RWPE2 (cell line): ENCODE results near the gene PADI1.
A peak's percentile ranks its signal among the peaks of the same experiment; 100 is the strongest.

Experiments
- ATAC-seq: fragments of 200-7000 bp; cut with Tn5 transposase; 3 replicates; pipeline ENCODE4 v1.9.1; 2021; ENCODE audit warnings: low read depth
- DNase-seq: peaks from one replicate; pipeline ENCODE4 v3.0.0-alpha.2; 2020; ENCODE audit warnings: low spot score
- H3K27ac ChIP-seq: fragments of 450-650 bp; 2 replicates; pipeline ENCODE4 v1.5.1; 2017; ENCODE audit warnings: mild to moderate bottlenecking; ENCODE audit not compliant: poor library complexity, severe bottlenecking
- H3K27me3 ChIP-seq: fragments of 250-450 bp; sonication (Bioruptor Pico); 2 replicates; pipeline ENCODE4 v1.5.1; 2021; ENCODE audit warnings: mild to moderate bottlenecking, moderate library complexity; ENCODE audit not compliant: insufficient read depth, poor library complexity, severe bottlenecking
- H3K36me3 ChIP-seq: fragments of 250-450 bp; sonication (Bioruptor Pico); 2 replicates; pipeline ENCODE4 v1.5.1; 2020; ENCODE audit warnings: low read depth, mild to moderate bottlenecking, moderate library complexity
- H3K4me1 ChIP-seq: fragments of 250-450 bp; sonication (Bioruptor Pico); 2 replicates; pipeline ENCODE4 v1.5.1; 2021; ENCODE audit warnings: mild to moderate bottlenecking, moderate library complexity; ENCODE audit not compliant: insufficient read depth, poor library complexity, severe bottlenecking
- H3K4me3 ChIP-seq: fragments of 250-450 bp; sonication (Bioruptor Pico); 2 replicates; pipeline ENCODE4 v1.5.1; 2021; ENCODE audit warnings: mild to moderate bottlenecking, moderate library complexity; ENCODE audit not compliant: severe bottlenecking
- H3K9me3 ChIP-seq: fragments of 250-450 bp; sonication (Bioruptor Pico); 2 replicates; pipeline ENCODE4 v1.5.1; 2021; ENCODE audit warnings: mild to moderate bottlenecking, moderate library complexity; ENCODE audit not compliant: severe bottlenecking
- CTCF ChIP-seq: fragments of 450-650 bp; IDR thresholded peaks from one replicate; pipeline ENCODE4 v1.5.1; 2017; ENCODE audit warnings: mild to moderate bottlenecking, moderate library complexity; ENCODE audit not compliant: poor library complexity, severe bottlenecking

Gene PADI1

GRCh38 chr1:17188889-17189631 is 15.9 kb upstream of the PADI1 start:
- TF ChIP-seq CTCF: no peak
- no peaks in the 10 kb centered on the region for H3K27me3 ChIP-seq

GRCh38 chr1:17189632-17189990 is 15.3 kb upstream of the PADI1 start:
- peak; percentile 17 for DNase-seq
- peaks cover 3% of the 10 kb centered on the region for H3K9me3 ChIP-seq
- no peaks in the 10 kb centered on the region for H3K27me3 ChIP-seq
- peak overlapping the region; percentile 97 for H3K27ac ChIP-seq
- H3K4me1 ChIP-seq: peaks cover 52% of the 10 kb centered on the region
- H3K4me3 ChIP-seq: no peak overlapping the region
- no peaks in the 10 kb centered on the region for H3K36me3 ChIP-seq
- ATAC-seq: no peak; the same call in 2 of the 3 replicates
- no peak for TF ChIP-seq CTCF

More at GRCh38 chr1:17188889-17189631, 15.9 kb upstream of the PADI1 start:
- Histone ChIP-seq H3K36me3 (no peaks in the 10 kb centered on the region), H3K4me1 (peaks cover 52% of the 10 kb centered on the region), H3K4me3 (no peak overlapping the region), H3K27ac (peak overlapping the region; percentile 97), H3K9me3 (peaks cover 3% of the 10 kb centered on the region)
- ATAC-seq: no peak
- peak; percentile 15 for DNase-seq

GRCh38 chr1:17190010-17190995 is 14.6 kb upstream of the PADI1 start:
- Histone ChIP-seq H3K36me3 (no peaks in the 10 kb centered on the region), H3K27me3 (no peaks in the 10 kb centered on the region), H3K9me3 (peaks cover 3% of the 10 kb centered on the region), H3K27ac (peak overlapping the region; percentile 97), H3K4me1 (peaks cover 52% of the 10 kb centered on the region), H3K4me3 (no peak overlapping the region)
- peak; percentile 92 for DNase-seq
- no peak for TF ChIP-seq CTCF
- peak; percentile 96 for ATAC-seq

- DNase-seq: peak; percentile 4
- Histone ChIP-seq H3K4me3 (no peak overlapping the region), H3K36me3 (no peaks in the 10 kb centered on the region), H3K27ac (peak overlapping the region; percentile 97), H3K27me3 (no peaks in the 10 kb centered on the region), H3K4me1 (peaks cover 39% of the 10 kb centered on the region), H3K9me3 (peaks cover 3% of the 10 kb centered on the region)
- TF ChIP-seq CTCF: no peak
- ATAC-seq: no peak
Observed at GRCh38 chr1:17191990-17192242, 13.0 kb upstream of the PADI1 start.
